NCI-H146 (cell line): Measurements from ENCODE around the gene SOBP.
A peak's percentile ranks its signal among the peaks of the same experiment; 100 is the strongest.

ENCODE experiments used
- DNase-seq: peaks from one replicate; lab custom pipeline; 2025; lab: John Stamatoyannopoulos, UW

The SOBP gene

DNA sequence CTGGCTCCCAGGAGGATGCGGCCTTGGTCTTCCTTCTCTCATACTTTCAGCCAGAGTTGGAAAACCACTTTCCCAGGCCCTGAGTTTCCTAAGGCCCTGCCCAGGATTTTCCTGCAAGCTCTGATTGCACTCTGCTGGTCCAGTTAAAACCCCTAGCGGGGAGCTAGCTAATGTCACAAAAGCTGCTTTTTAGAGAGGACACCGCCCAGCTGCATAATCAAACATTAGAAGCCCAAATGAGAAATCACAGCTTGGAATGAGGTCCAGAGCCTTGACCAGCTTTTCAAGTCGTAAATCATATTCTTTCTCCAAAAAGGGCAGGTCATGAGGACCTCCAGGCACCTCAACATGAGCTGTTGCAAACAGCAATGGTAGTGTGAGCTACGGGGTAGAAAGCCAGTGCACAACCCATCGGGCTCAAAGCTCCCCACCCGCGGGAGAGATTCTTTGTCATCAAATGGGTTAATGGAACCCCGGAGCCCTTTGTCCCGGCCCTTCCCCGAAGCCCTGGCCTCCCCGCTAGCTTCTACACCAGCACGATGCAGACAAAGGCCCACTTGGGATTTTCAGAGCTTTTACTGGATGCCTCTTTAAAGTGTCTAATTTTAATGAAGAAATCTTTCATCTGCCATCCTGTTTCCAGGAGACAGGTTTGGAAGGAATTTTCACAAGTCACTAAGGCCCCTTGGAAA lies 200.2 kb downstream of the SOBP start:
- DNase-seq, result no peak

GRCh38 chr6:107690643-107691061 lies 200.7 kb downstream of the SOBP start:
- no peak for DNase-seq

GRCh38 chr6:107691062-107691751 lies 201.3 kb downstream of the SOBP start:
- DNase-seq, result peak; percentile 15

GRCh38 chr6:107692351-107692750 lies 202.4 kb downstream of the SOBP start:
- no peak for DNase-seq

- DNase-seq, result no peak
Measured at GRCh38 chr6:107695061-107695720, 205.3 kb downstream of the SOBP start.

DNA sequence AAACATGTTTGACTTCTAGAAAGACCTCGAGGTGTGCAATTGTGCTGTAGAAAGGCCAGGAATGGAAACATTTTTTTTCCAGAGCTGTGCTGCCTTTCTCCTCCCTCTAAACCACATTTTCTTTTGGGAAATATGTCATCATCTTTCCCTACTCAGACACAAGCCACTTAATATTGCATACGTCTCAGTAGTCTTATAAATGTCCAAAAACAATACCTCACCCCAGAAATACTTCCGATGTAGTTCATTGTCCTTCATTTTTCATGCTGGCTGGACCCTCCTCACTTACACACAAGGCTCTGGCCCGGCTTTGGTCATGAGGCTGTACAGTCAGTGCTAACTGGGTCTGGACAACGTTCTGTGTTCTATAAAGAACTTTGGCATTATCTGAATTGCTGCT lies 207.8 kb downstream of the SOBP start:
- DNase-seq, result no peak

- no peak for DNase-seq
Measured at GRCh38 chr6:107698146-107698545, 208.2 kb downstream of the SOBP start.

- no peak for DNase-seq
Measured at GRCh38 chr6:107699254-107699653, 209.3 kb downstream of the SOBP start.

DNA sequence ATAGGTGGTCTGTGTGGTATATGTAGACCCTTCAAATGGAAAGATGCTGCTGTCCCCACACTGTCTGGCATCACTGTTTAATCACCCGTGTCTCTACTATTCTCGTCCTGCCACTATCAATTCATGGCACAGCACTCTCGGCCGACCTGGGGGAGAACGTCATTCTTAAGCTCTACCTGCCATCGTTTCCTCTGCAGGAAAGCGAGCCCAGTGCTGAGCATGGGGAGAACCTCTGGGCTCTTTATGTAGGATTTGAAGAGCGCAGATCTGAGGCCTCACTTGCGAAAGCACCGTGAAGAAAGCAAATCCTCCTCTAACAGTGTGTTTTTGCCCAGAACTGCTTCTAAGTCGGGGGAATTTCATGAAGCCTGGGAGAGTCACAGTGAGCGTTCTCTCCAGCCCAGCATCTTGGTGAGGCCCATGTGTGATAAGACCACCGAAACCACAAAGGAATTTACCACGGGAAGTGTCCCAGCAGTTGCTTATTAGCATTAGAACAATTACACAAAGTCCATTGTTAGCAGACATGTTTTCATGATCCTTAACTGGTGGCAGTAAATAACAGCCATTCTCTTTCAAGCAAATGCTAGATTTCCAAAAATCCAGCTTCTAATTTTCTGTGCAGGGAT lies 209.9 kb downstream of the SOBP start:
- no peak for DNase-seq

DNA sequence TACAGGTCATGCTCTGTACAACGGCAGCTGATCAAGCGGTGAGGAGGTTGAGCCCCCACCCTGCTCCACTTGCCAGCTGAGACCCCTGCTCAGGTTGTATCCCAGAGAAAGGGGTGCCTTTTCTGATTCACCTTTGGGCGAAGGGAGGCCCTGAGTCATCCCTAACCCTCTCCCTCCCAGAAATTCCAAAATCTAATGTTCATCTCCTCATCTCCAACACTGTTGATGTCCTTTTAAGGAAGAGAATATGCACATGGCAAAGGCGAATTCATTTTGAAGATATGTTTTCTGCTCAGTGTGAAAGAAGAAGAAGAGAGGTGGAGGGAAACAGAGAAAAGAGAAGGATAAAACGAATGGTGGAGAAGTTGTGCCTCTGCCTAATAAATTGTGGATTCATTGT lies 213.7 kb downstream of the SOBP start:
- DNase-seq, result no peak

DNA sequence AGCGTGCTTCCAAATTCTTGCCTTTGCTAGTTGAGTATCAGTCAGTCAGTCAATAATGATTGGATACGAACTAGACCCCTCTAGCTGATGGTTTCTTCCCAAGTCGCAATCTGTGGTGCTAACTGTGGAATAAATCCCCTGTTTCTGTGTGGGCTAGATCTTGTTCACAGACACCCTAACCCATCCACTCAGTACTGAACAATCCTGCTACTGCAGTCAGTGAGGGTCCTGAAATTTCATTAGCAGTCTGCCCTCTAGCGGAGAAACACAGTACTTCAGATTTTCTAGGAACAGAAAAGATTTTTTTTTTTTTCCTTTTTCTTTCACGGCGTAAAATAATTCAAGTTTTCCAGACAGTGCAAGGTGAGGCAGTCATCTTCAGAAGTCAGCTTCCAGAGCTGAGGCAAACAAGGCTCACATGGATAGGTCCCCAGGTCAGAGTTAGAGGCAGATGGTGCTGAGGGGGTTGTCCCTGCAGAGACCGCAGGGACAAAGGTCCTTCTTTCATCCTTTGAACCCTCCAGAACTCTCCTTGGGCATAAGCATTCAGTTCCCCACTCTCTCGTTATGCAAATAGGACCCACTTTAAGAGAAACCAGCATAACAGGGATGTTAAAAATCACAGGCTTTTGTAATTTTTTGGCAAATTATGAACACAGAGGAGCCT lies 214.6 kb downstream of the SOBP start:
- peak; percentile 37 for DNase-seq

DNA sequence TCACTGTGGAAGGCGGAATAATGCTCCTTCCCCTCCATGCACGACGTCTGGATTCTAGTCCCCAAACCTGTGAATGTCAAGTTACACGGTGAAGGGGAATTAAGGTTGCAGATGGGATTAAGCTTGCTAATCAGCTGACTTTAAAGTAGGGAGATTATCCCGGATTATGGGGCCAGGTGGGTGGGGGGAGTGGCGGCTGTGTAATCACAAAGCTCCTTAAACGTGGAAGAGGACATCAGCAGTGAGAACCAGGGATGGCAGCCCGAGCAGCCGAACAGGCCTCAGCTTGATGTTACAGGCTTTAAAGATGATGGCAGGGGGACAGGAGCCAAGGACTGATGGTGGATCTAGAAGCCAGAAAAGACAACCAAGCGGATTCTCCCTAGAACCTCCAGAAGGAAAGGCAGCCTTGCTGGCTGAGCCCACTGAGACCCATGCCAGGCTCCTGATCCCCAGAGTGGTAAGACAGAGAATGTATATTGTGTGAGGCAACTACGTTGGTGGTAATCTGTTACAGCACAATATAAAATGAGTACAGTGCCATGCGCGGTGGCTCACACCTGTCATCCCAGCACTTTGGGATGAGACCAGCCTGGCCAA lies 216.7 kb downstream of the SOBP start:
- DNase-seq, result no peak

DNA sequence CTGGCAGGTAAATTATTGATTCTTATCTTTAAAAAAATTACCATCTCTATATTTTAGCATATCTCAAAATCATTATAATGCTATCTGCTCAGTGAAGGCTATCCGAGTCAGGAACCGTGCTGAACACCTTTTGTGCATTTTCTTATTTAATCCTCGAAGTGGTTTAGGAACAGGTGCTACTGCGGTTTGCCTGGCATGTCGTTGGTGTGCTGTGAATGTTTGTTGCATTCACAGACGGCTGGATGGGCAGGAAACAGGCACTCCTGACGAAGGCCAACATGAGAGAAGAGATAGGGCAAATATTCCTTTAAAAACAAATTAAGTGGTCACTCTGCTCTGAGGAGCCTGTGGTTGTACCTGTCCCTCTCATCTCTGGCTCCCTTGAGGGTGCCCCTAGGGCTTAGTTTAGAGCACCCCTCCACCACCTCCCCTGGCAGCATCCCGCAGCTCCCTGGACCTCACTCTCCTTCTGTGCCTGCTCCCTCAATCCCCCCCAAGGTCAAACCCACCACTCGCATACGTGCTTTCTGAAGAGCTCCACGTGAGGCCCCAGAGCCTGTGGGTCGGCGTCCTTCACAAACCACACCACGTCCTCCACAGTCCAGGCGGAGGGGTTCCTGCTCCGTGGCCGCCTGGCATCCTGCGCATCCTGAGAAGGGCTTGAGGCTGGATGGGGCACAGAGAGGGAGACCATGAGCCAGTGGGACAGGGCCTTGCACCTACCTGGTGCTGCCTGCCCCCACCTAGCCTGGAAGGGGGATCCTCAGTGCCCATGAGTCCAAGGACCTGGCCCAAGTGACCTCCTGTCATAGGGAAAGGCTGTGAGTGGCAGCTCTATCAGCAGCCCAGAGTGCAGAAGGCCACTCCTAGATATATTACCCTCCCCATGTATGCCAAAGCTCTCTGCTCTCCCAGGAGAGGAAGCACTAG lies 217.7 kb downstream of the SOBP start:
- no peak for DNase-seq

GRCh38 chr6:107708435-107708834 lies 218.5 kb downstream of the SOBP start:
- DNase-seq, result no peak

DNA sequence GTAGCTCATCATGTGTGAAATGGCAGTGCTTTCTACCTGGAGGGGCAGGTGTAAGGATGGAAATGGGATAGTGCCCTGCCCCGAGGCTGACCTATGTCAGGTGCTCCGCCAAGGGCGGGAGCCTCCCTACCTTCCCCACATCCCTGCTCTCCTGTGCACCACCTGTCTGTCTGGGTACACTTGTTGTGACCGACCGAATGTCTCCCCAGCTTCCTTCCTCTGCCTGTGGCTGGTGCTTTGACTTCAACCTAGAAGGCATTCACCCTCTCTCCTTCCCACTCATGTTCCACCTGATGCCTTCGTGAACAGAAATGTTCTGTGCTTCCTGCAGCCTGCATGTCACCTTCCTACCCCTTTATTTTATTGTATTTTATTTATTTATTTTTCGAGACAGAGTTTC lies 219.4 kb downstream of the SOBP start:
- DNase-seq, result no peak
